HG02798 (cell line): Measurements from ENCODE around the gene CDH23.

Source experiments
- ATAC-seq: cut with Tn5 transposase; IDR thresholded peaks from one replicate; pipeline ENCODE4 v1.9.1; 2021; ENCODE audit warnings: mild to moderate bottlenecking; ENCODE audit not compliant: unreplicated experiment, poor library complexity

Gene CDH23

DNA sequence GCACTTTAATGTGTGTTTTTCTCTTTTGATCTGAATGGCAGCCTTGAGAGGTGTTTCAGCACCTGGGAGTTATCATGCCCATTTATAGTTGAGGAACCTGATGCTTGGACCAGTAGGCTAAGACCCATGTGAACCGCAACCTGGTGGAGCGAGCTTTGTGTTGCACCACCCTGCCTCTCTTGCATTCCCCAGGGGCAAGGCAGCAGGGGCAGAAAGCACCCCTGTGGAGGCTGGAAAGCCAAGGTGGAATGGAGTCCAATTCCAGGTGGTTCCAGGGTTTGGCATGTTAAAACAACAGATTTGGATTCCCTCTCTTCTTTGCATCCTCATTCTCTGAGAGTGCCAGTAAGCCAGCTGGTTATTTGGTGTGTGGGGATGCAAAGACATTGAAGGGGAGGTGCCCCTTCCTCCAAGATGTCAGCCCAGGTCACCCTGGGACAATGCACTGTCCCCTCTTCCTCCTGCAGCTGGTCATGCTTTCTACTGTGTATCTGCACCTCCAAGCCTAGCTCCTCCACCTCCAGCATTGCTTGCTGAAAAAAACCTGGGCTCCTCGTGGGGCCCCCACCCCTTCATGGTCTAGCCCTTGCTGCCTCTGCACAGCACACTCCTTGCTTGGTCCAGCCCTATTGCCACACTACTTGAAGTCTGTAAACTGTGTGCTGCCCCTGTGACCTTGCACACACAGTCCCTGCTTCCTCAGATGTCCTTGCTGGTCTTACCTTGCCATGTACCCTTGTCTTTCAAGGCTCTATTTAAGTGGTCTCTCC is 5.6 kb upstream of the CDH23 start:
- no peak for ATAC-seq

DNA sequence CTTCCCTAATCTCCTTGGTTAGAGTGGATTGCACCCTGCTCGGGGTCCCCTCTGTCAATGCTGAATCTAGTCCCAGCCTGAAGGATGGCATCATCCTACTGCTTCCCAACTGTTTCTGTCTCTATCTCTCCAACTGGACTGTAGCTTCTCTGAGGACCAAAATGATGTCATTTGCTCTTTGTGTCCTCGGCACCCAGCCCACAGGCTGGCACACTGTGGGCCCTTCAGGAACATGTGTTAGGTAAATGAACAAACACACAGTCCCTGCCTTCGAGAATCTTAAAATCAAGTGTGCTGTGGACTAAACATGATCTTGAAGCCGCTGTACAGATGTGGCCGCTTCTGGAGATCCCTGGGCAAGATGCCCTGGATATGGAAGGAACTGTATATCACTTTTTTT is 5.0 kb upstream of the CDH23 start:
- ATAC-seq: no peak

DNA sequence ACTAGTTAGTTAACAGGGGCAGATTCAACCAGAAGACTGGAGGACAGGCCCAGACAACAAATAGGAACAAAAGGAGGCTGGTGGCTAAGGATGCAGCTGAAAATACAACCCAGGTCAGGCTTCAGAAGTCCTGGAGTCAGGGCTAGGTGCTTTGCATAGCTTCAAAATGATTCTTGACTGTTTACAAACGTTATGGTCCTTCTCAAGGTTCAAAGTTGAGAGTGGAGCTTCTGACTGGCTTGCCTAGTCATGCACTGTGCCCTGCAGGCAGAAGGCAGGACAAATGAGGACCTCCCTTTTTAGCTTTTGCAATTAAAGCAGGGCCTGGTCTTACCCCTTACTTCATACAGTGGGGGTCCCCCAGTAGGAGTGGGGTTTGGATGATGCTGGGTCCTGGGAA is 4.4 kb upstream of the CDH23 start:
- no peak for ATAC-seq

DNA sequence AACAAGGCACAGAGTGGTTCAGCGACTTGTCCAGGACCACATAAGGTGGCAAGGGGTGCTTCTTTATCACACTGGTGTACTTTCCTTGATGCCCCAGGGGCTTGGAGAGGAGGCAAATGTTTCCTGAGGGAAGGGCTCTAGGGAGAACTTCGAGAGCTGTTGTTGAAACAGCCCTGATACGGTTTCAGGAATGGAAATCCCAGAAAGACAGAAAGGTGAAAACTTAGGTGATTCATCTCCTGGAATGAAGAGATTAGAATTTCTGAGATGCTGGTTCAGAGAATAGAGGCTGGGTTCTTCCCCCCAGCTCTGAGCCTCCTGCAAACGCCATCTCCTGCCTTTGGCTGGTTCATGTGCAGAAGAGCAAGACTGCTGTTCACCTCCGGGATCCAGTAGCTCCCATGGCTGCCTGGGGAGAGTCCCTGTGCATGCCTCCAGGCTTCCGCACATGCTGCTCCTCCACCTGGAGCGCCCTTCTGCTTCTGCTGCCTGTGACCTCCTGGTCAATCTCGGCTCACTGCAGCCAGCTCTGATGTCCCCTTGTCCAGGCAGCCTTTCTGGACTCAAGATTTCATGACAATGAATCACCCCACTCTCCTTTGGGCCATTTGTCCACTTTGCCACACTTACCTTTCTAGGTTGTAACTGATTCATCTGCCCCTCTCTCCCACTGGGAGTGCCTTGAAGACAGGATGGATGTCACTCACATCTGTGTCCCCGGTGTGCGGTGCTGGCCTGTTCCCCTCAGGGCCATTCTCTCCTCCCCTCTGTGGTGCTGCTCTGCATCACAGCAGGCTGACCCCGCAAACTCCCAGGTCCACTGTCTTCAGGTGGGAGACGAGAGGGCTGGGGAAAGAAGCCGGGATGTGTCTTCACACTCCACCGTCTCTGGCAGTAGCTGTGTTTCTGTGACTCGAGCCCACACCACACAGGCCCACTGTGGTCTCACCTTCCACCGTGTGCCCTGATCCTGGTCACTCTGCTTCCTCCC is 3.6 kb upstream of the CDH23 start:
- no peak for ATAC-seq

DNA sequence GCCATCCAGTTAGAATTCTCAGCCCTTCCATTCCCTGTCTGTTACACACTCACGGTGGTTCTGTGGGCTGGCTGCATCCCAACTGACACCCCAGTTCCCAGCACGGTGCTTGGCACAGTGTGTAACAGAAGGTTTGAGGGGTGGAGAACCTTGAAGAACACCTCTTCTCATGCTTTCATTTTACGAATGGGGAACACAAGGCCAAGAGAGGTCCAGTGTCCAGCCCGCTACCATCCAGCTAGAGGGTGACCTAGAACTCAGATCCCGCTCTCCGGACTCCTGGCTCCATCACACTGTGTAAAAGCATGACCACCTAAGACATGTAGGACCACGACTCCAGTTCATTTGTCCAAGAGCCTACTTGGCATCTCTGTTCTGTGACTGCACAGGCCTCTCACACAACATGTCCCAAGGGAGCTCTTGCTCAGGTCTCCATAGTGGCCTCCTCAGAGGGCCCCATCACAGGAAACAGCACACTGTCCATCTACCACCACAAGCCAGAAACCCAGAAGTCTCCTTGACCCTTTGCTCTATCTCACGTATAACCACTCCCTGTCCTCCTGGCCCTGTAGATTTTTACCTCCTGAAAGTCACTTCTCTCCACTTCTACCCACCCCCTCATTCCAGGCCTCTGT is 2.8 kb upstream of the CDH23 start:
- ATAC-seq: no peak

DNA sequence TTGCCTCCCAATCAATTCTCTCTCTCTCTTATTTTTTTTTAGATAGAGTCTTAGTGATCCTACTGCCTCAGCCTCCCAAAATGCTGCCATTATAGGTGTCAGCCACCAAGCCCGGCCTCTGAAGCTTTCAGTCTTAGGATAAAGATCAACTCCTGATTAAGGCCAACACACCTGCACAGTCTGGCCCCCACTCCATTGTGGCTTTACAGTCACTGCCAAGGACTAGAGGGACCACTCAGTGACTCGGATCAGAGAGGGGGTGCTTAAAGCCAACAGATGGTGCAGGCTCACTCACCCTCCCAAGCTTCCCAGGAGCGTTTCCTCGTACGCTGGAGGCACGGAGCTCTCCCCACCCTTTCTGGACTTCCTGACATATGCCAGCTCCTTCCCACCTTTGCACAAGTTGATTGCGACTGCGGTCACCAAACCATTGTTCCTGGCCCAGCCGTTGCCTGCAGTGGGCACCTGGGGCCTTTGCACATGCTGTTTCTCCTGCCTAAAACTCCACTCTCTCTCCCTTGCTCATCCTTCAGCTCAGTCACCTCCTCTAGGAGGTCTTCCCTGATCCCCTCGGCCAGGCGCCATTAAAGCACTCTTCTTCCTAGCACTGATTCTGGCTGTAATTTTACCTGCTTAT is 1.7 kb upstream of the CDH23 start:
- ATAC-seq: no peak

DNA sequence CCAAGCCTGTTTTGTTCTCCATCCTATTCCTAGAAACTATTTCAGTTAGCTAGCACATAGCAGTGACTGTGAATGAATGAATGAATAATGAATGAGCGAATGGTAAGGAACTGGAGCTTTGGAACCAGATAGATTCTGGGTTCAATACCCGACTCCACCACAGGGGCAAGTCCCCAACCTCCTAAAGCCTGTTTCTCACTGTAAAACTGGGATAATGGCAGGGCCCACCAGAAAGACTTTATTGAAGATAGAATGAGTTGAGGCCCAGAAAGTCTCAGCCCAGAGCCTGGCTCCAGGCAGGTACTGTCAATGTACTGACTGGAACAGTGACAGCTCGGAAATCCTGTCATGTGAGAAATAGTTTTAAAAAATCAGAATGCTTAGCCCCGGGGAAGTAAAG is 1.1 kb upstream of the CDH23 start:
- no peak for ATAC-seq

DNA sequence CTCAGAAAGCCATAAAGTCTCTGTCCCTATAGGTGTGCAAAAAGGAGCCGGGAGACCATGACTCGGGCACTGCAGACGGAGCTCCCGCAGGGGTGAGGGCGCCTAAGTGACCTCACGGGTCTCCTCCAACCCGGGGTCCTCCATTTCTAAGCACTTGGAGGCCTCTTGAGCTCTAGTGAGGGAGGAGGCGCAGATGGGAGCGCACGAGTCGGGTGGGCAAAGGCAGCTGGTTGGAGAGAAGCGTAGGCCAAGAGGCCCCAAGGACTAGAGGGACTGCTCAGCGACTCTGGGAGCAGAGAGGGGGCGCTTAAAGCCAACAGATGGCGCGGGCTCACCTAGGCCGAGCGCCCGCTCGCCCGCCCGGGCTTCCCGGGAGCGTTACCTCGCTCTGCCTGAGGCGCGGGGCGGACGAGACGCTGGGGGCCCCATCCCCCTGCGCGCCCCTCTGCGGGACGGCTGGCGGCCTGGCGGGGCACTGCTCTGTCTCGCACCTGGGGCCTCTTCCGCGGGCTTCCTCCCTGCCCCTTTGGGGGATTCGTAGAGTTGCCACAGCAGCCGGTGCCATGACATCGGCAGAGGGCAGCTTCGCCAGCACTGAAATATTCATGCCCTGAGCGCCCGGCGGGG is 523 bp upstream of the CDH23 start:
- no peak for ATAC-seq

DNA sequence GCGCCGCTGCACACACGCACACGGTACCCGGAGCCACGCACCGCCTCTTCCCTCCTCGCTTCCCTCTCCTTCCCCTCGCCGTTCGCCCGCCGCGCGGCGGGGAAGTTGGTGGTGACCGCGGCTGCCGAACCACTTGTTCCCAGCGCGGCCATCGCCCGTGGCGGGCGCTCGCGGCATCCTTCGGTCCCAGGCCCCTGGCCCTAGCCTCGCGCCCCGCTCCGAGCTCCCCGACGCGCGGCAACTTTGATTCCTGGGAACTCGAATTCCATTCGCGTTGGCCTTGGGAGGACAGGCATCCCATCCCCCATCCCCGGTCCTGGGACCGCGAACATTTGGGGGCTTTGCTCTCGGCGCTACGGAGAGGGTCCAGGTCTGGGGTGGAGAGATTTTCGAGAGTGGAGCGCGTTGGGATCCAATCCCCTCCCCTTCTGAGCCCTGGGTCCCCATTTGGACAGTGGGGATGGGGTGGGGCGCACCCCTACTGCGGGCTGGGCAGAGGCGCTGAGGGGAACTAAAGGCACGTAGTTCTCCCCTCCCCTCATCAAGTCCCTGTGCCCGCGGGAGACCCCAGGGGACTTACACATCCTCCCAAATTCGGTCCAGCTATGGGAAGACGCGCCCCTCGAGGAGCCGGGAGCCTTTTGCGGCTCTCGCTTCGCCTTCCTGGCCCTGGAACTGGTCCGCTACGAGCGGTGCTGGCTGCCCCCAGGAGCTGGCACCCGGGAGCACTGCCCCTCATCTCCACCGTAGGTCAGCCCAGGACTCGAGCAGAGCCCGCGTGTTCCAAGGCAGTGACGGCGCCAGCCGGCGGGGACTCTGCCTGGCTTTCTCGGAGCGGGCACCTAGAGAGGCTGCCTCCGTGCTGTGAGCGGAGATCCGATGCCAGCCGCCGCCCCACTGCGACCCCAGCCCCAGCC is 834 bp downstream of the CDH23 start:
- no peak for ATAC-seq

DNA sequence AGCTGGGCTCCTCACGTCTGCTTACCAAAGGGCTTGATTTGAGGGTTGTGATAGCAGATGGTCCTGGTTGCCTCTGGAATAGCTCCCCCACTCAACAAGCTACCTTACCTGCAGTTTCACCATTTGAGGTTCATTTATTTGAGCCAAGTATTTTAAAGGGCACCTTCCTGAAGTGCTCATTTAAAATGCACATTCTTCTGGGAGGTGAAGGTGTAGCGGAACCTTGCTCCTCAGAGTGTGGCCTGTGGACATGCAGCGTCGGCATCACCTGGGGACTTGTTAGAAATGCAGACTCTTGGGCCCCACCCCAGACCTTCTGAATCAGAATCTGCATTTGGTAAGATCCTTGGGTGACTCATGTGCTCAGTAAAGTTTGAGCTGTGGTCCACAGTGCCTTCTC is 2.3 kb downstream of the CDH23 start:
- no peak for ATAC-seq

DNA sequence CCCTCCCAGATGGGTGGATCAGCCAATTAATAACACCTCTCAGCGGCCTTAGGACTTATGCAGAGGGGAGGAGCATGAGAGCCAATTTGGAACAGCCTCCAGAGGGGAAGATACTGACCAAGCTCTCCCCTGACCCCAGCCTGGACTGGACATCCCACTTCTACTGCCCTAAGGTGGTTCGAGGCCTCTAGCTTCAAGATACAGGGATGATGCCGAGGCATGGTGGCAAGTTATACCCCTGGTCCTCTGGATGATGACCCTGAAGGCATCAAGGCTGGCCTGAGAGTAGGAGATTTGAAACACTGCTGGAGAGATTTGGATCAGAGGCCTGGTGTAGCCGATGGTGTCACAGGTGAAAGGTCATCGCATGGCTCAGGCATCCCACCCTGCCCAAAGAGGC is 3.2 kb downstream of the CDH23 start:
- ATAC-seq: no peak

DNA sequence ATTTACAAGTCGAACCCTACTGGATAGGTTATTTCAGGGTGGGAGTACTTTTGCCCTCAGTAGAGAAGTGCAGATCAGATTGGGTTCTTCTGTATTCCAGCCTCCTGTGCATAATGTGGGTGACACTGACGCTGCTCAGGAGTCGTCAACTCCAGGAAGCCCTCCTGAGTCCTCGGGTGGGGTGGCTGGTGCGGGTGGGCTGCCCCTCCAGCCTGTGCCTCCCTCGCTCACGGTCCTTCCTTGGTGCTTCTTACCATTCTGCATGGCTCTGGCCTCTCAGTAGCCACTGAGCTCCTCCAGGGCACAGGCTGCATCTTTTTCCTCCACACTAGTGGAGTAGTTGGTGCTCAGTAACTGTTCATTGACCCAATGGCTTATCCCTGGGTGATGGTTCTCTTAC is 4.3 kb downstream of the CDH23 start:
- ATAC-seq: no peak

DNA sequence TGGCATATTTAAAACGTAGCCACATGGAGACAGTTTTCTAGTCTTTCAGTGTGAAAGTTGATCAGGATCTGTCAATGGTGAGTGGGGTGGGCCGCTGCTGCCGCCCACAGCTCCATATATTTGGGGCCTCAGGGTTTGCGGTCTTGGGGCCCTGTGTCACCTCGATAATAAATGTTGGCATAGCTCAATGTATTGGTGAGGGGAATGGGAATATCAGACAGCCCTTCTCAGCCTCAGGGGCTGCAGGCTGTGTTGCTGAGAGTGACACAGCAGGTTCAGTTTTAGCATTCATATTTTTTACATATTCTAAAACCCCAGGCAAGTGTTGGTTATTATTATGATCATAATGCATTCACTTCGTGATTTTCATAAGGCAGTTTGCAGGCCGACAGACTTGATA is 5.3 kb downstream of the CDH23 start:
- no peak for ATAC-seq

DNA sequence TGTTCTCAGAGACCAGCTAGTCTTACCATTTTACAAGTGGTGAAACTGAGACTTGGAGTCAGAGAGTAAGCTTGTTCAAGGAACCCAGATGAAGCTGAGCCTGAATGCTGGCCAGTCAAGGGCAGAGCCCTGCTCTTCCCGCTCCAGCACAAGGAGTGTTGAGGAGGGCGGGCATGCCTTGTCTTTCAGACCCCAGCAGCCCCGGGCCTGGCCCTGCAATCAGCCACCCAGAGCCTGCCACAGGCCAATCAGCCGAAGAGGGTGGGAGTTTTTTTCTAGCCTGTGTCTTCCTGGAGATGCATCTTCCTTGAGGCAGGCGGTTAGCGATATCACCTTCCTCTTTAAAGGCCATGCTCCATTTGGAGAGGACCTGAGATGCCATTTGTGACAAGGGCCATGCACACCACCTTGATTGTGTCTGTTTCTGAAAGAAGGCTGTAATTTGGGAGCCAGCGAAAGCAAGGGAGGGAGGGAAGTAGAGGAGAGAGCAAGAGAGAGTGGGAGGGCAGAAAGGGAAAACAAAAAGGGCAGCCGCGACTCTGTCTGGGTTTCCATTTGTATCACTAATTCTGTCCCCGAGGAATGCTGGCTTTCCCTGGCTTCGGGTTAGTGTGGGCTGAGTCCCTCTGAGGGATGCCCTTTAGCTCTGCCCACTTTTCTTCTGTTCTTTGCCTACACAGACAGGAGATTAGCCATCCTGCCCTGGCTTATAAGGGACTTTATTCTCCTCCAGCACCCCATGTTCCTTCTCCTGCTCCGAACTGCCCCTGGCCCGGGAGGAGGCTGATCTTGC is 8.0 kb downstream of the CDH23 start:
- ATAC-seq: no peak

DNA sequence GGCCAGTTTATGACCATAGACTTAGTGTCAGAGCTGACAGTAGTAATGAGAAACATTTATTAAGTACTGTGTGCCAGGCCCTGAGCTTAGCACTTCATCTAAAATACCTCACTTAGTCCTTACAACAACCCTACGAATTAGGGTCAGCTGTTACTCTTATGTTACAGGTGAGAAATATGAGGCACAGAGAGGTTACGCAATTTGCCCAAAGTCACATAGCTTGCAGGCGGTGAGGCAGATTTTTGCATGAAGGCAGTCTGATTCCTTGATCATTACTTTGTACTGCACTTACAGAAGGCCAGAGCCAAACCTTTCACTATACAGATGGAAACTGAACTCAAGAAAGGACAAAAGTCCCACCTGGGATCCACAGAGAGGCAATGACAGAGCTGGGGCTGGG is 10.2 kb downstream of the CDH23 start:
- ATAC-seq: no peak

DNA sequence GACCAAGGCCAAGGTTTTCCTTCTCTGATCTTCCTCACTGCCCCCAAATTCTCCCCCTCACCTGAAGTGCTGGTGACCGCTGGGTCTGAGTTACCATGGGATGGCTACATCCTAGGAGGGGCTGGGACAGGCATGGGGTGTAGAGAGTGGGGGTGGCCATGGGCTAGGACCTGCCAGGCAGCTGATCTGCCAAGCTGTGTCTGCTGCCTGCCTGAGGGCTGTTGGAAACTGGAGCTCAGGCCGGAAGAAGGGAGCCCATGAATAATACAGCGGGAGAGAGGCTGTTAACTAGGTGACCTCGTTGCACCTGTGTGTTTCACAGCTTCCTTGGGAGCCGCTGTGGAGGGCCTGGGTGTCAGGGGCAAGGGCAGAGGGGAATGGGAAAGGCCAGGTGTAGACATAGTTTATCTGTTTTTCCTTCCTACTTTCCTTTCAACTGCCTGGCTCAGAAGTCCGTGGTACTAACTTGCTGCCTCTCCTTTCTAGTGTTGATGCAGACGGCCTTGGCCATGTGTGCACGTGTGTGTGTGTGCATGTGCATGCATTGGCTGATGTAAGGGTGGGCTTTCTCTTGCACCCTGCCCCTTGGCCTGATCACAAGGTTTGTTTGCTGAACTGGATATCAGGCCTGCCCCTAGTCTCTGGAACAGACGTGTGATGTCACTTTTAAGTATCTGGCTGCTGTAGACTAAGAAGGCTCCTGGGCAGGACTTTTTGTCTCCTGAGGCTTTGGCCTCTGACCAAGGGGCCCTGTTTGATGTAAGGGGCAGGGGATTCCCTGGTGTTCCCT is 11.9 kb downstream of the CDH23 start:
- ATAC-seq: no peak

DNA sequence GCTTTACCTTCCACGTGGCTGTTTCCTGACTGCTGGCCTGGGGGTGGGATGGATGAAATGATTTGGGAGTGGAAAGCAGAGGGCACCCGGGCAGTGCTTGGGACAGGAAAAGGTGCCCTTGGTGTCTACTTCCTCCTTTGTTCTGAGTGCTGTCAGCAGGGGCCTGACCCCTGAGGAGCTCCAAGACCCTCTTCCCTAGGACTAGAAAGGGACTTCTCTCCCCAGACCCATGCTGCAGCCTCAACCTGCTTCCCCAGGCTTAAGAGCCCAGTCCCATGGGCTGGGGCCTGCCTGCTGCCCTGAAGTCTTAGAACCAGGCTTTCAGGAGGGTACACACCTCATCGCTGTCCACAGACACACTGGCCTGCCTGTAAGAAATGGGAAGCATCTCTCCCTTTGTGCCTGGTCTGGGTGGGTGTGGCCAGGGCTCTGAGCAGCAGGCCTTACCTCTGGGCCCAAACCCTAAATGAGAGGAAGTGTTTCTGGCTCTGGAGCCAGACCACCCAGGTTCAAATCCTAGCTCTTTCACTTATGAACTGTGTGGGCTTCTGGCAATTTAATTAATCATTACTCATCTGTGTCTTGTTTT is 12.9 kb downstream of the CDH23 start:
- no peak for ATAC-seq
